Measurements from ENCODE around the gene UXT. TPM values are rescaled to one million over a fixed set of nuclear protein-coding genes. Genes with fewer than 3 reads are reported as not detected.

UXT gene
- total and polyA plus RNA-seq, 2 of the 13 experiments (the other 11 are each of a cell fraction or from before 2014, with no cell fraction given): 107 to 123 TPM

GRCh38 chrX:47607091-47607490 lies 51.9 kb downstream of the UXT start:
- FAIRE-seq: no peak
- ChIA-PET POLR2A (no interaction called here), CTCF (ENCODE audit: low intra/inter-chr PET ratio, low total read pairs) (no interaction called here)

More at GRCh38 chrX:47607091-47607490, 51.9 kb downstream of the UXT start:
- H3K4me1 ChIP-seq (ENCODE audit: insufficient read depth, low read length): no peaks in the 10 kb centered on the region
- DNase-seq (ENCODE audit: low spot score) (no peak), ATAC-seq (no peak)
- no peak overlapping the region for H2AFZ ChIP-seq (ENCODE audit: low read length)
- no peaks in the 10 kb centered on the region for H3K27me3 ChIP-seq (ENCODE audit: control insufficient read depth in 1 of 2, insufficient read depth in 2 of 2, low read length in 2 of 2)
- no peaks in the 10 kb centered on the region for H3K36me3 ChIP-seq (replicated peaks in 1 of 2; ENCODE audit: control insufficient read depth in 1 of 2, insufficient read depth in 2 of 2, low read length in 2 of 2)
- H3K9ac ChIP-seq (ENCODE audit: insufficient read depth, low read depth, low read length): no peak overlapping the region
- H3K4me3 ChIP-seq (replicated peaks in 1 of 3; ENCODE audit: insufficient read depth in 1 of 3, low read depth in 2 of 3, low read length in 3 of 3): no peak overlapping the region
- no peak overlapping the region for H3K4me2 ChIP-seq (ENCODE audit: low read depth, low read length)
- no TSS peak for BruUV-seq (replicated peaks)
- H3K27ac ChIP-seq (ENCODE audit: extremely low read length, insufficient read depth, low read length): no peak overlapping the region
- H4K20me1 ChIP-seq (ENCODE audit: insufficient read depth, low read length): no peaks in the 10 kb centered on the region
- no peaks in the 10 kb centered on the region for H3K79me2 ChIP-seq (ENCODE audit: insufficient read depth, low read length)
- no peaks in the 10 kb centered on the region for H3K9me3 ChIP-seq (ENCODE audit: low read length)
- no peak for TF ChIP-seq ZNF883 (CRISPR knock-in tag; IDR thresholded peaks at IDR 0.05; ENCODE audit: not compliant biosample characterization)
- no peak for TF ChIP-seq NFRKB (IDR thresholded peaks at IDR 0.05)
- TF ChIP-seq U2AF2 (IDR thresholded peaks at IDR 0.05; ENCODE audit: low read depth, low read length): no peak
- no peak for TF ChIP-seq HOMEZ (CRISPR knock-in tag; IDR thresholded peaks at IDR 0.05; ENCODE audit: low read depth)
- TF ChIP-seq, protein P1, sequence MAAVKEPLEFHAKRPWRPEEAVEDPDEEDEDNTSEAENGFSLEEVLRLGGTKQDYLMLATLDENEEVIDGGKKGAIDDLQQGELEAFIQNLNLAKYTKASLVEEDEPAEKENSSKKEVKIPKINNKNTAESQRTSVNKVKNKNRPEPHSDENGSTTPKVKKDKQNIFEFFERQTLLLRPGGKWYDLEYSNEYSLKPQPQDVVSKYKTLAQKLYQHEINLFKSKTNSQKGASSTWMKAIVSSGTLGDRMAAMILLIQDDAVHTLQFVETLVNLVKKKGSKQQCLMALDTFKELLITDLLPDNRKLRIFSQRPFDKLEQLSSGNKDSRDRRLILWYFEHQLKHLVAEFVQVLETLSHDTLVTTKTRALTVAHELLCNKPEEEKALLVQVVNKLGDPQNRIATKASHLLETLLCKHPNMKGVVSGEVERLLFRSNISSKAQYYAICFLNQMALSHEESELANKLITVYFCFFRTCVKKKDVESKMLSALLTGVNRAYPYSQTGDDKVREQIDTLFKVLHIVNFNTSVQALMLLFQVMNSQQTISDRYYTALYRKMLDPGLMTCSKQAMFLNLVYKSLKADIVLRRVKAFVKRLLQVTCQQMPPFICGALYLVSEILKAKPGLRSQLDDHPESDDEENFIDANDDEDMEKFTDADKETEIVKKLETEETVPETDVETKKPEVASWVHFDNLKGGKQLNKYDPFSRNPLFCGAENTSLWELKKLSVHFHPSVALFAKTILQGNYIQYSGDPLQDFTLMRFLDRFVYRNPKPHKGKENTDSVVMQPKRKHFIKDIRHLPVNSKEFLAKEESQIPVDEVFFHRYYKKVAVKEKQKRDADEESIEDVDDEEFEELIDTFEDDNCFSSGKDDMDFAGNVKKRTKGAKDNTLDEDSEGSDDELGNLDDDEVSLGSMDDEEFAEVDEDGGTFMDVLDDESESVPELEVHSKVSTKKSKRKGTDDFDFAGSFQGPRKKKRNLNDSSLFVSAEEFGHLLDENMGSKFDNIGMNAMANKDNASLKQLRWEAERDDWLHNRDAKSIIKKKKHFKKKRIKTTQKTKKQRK (IDR thresholded peaks at IDR 0.05; ENCODE audit: low read length): no peak
- TF ChIP-seq, protein P2, sequence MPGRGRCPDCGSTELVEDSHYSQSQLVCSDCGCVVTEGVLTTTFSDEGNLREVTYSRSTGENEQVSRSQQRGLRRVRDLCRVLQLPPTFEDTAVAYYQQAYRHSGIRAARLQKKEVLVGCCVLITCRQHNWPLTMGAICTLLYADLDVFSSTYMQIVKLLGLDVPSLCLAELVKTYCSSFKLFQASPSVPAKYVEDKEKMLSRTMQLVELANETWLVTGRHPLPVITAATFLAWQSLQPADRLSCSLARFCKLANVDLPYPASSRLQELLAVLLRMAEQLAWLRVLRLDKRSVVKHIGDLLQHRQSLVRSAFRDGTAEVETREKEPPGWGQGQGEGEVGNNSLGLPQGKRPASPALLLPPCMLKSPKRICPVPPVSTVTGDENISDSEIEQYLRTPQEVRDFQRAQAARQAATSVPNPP (CRISPR knock-in tag; IDR thresholded peaks at IDR 0.05): no peak
- in situ Hi-C loops (cut with HindIII; ENCODE audit: extremely low pct_ligation_motif_present, low pct_unique_long_range_greater_than_20kb): no loop called here
- intact Hi-C loops (cut with micrococcal nuclease; ENCODE audit: unreplicated experiment): no loop called here
